Activated CD4-positive, alpha-beta T cell treated with anti-CD3 and anti-CD28 coated beads, Interleukin-10, Interleukin-2, amounts not matched to agents 100 ng/mL and 50 ng/mL, durations not matched to agents 16 hours and 8 hours (primary cell): ENCODE measurements around the gene SMOC2.
"Not testable (repeated sequence)": the region's sequence is repeated elsewhere in the genome, so short reads cannot be mapped to it uniquely, and the experiment has no call there.

ENCODE experiments used
- DNase-seq: peaks from one replicate; pipeline ENCODE4 v3.0.0-alpha.2; 2020

The SMOC2 gene

GRCh38 chr6:168694797-168695196 lies 253.8 kb downstream of the SMOC2 start:
- DNase-seq = not testable (repeated sequence)

- no peak for DNase-seq
These were observed 254.7 kb downstream of the SMOC2 start for GRCh38 chr6:168695701-168696100.

- no peak for DNase-seq
These were observed 257.9 kb downstream of the SMOC2 start for GRCh38 chr6:168698923-168699322.

DNA sequence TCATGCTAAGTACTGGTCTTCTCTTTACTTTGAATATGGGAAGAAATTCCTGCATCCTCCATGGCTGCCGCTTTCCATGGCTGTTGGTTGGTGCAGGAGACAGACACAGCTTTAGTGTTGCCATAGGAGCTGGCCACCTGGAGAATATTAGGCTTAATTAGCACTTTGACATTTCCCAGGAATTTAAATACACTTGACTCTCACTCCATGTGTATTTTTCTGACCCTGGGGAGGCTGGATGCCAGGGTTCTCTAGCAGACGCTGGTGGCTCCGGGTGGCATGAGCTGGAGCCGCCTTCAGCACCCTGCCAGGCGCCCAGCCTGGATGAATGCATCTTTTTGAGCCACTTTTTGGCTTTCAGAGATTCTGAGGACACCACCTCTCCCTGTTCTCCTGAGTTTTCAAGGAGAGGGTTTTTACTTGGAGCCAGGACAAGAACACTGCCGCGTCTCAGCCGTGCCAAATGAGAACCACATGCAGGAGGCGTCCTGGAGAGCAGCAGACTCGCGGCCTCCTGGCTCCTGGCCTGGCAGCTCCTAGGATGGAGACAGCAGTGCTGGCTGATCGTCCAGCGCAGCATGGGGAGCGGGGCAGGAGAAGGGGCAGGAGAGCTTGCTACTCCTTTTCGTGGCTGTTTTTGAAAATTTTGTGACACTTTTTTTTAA lies 258.8 kb downstream of the SMOC2 start:
- no peak for DNase-seq

DNA sequence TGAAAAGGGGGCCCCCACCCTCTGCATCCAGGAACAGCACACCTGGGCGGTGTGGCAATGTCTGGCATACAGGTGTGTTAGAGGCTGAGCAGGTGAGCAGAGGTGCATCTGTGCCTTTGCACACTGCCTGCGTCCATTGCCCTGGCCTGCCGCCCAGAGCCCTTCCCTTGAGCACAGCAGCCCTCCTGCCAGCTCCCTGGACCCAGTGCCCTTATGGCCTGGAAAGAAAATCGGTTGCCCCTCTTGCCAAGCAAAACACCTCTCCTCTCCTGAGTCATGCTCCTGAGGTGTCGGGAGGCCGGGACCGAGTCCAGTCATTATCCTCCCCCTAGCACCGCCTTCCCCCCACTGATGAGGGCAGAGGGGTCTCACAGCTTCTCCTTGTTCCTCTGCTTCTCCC lies 259.9 kb downstream of the SMOC2 start:
- DNase-seq = no peak

DNA sequence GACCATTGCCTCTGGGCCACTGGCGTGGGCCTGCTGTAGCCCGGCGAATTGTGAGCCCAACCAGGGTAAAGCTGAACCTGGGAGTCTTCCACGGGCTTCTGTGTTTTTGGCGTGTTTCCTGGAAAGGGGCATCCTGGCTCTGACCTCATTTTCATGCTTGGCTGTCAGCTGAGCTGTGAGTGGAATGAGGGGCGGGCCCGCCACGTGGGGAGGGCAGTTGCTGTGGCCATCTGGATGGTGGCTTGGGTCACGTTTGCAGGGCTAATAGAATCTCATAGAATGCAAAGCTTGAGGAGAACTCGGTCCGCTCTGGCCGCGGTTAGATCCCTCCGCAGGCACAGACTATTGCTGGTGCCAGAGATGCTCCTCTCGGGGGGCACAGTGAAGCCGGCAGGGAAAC lies 263.0 kb downstream of the SMOC2 start:
- DNase-seq = no peak

GRCh38 chr6:168704678-168705077 lies 263.7 kb downstream of the SMOC2 start:
- no peak for DNase-seq

DNA sequence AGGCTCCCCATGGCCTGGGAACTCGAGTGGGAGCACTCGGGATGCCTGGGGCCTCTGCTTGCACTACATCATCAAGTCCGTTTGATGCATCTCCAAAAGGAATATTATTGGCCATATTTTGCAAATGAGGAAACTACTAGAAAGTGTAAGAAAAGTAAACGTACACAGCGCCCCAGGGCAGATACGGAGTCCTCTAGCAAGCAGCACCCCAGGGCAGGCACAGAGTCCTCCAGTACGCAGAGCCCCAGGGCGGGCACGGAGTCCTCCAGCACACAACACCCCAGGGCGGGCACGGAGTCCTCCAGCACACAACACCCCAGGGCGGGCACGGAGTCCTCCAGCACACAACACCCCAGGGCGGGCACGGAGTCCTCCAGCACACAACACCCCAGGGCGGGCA lies 264.3 kb downstream of the SMOC2 start:
- not testable (repeated sequence) for DNase-seq

- no peak for DNase-seq
These were observed 265.6 kb downstream of the SMOC2 start for GRCh38 chr6:168706471-168707177.

- no peak for DNase-seq
These were observed 267.5 kb downstream of the SMOC2 start for GRCh38 chr6:168708526-168708925.

GRCh38 chr6:168708984-168709383 lies 268.0 kb downstream of the SMOC2 start:
- no peak for DNase-seq

DNA sequence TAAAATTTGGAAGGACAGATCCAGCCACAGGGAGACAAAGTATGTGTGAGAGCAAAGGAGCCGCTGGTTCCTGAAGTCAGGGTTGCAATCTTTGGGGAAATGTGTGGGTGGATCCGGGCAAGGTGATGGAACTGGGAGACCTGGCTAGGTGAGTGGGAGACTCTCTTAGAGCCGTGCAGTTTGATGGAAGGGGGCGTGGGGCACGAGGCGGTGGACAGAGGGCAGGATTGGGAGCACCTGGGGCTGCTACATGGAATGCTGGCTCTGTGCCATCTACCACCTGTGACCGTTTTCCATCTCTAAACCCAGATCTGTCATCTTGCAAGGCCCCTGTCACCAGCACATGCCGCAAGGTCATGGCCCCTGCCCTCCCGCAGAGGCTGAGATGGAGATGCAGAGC lies 268.4 kb downstream of the SMOC2 start:
- DNase-seq = no peak

- no peak for DNase-seq
These were observed 269.0 kb downstream of the SMOC2 start for GRCh38 chr6:168709991-168710390.

GRCh38 chr6:168711049-168711640 lies 270.2 kb downstream of the SMOC2 start:
- DNase-seq = no peak

GRCh38 chr6:168711666-168712300 lies 270.8 kb downstream of the SMOC2 start:
- DNase-seq = no peak

GRCh38 chr6:168712993-168713392 lies 272.0 kb downstream of the SMOC2 start:
- no peak for DNase-seq

DNA sequence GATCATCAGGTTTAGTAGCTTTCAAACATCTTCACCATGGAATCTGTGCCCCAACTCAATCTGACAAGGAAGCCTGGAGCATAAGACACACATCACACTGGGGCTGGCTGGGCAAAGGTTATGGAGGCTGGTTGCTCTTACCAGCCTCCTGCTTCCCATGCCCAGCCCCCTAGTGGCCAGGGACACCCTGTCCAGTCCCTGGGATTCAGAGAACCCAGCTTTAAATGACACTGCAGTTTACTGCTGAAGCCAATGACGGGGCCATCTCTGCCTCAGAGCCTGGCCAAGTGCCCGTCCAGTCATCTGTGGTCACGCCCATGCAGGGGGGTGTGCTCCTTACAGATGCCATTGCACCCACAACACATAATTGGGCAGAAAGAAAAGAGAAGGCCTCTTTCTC lies 272.9 kb downstream of the SMOC2 start:
- DNase-seq = no peak

DNA sequence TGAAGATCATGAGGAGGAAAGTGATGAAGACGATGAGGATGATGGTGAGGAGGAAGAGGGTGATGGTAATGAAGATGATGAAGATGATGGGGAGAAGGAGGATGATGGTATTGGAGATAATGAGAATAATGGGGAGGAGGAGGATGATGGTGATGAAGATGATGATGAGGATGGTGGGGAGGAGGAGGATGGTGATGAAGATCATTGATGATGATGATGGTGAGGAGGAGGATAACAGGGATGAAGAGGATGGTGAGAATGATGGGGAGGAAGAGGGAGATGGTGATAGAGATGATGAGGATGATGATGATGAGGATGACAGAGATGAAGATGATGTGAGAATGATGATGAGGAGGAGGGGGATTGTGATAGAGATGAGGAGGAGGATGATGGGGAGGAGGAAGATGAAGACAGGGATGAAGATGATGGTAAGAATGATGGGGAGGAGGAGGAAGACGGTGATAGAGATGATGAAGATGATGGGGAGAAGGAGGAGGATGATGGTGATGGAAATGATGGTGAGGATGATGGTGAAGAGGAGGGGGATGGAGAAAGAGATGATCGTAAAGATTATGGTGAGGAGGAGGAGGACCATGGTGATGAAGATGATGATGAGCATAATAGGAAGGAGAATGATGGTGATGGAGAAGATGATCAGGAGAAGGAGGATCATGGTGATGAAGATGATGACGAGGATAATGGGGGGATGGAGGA lies 273.7 kb downstream of the SMOC2 start:
- no peak for DNase-seq

DNA sequence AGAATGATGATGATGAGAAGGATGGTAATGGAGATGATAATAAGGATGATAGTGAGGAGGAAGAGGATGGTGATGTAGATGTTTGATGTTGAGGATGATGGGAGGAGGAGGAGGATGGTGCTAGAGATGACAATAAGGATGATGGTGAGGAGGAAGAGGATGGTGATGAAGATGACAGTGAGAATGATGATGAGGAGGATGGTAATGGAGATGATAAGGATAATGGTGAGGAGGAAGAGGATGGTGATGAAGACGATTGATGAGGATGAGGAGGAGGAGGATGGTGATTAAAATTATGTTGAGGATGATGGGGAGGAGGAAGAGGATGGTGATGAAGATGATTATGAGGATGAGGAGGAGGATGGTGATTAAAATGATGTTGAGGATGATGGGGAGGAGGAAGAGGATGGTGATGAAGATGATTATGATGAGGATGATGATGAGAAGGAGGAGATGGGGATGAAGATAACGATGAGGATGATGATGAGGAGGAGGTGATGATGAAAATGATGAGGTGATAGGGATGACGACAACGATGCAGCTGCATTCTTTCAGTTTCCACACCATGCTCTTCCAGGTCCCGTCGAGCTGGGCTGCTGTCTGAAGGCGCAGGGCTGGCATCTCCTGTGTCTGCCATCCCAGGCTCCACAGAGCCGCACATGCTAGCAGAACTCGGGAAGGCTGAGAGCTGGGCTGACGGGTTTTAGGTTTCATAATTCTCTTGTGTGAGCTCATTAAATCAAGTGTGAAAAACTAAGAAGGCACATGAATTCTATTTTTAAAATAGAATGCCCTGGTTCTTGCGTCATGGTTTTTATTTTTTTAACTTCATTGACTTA lies 274.9 kb downstream of the SMOC2 start:
- DNase-seq = no peak

GRCh38 chr6:168716581-168716980 lies 275.6 kb downstream of the SMOC2 start:
- no peak for DNase-seq

DNA sequence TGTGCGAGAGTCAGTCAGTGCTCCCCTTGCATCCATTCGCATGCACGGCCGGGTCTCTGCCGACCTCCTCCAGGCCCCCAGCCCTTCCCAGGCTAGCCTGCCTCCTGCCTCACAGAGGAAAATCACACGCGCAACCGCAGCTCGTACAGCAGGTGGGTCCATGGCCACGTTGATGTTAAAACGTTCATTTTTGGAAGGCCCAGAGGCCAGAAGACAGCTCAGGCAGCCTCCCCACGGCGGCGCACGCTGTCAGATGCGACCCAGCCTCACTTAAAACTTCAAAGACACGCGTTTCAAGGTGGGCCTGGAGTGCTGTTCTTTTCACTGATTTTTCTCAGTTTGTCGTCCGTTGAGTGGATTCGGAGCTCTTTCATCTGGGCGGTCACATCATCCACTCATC lies 276.5 kb downstream of the SMOC2 start:
- DNase-seq = no peak
